GM23338 (cell line): Measurements from ENCODE around the gene MRPL20. TPM values are rescaled to one million over a fixed set of nuclear protein-coding genes. Genes with fewer than 3 reads are reported as not detected.

Source experiments
- ATAC-seq: fragments of 200-7000 bp; cut with Tn5 transposase; 3 replicates; pipeline ENCODE4 v1.9.1; 2020
- DNase-seq: peaks from one replicate; pipeline ENCODE4 v3.0.0-alpha.2; 2015; ENCODE audit warnings: low spot score
- H2AFZ ChIP-seq: fragments of 200-600 bp; sonication (generic); 2 replicates; pipeline ENCODE4 v1.8.0; 2016; ENCODE audit warnings: antibody characterized with exemption, mild to moderate bottlenecking, moderate library complexity
- H3F3A ChIP-seq: fragments of 200-600 bp; sonication (generic); replicated peaks from 2 replicates; pipeline ENCODE4 v1.8.0; 2017; ENCODE audit warnings: antibody characterized with exemption, mixed run types, low read depth
- H3K27ac ChIP-seq: fragments of 200-600 bp; sonication (generic); 2 replicates; pipeline ENCODE4 v1.6.1; 2016; ENCODE audit warnings: low read depth
- H3K27me3 ChIP-seq: fragments of 200-600 bp; sonication (generic); 2 replicates; pipeline ENCODE4 v1.8.0; 2016; ENCODE audit warnings: mild to moderate bottlenecking, mixed run types, moderate library complexity; ENCODE audit not compliant: insufficient read depth
- H3K36me3 ChIP-seq: fragments of 200-600 bp; sonication (generic); 2 replicates; pipeline ENCODE4 v1.8.0; 2016; ENCODE audit warnings: mild to moderate bottlenecking; ENCODE audit not compliant: insufficient read depth
- H3K4me1 ChIP-seq: fragments of 200-600 bp; sonication (generic); 2 replicates; pipeline ENCODE4 v1.8.0; 2016; ENCODE audit warnings: mild to moderate bottlenecking, moderate library complexity; ENCODE audit not compliant: insufficient read depth
- H3K4me2 ChIP-seq: fragments of 200-600 bp; sonication (generic); 2 replicates; pipeline ENCODE4 v1.7.1; 2017; ENCODE audit warnings: mixed run types
- H3K4me3 ChIP-seq: fragments of 200-600 bp; sonication (generic); 2 replicates; pipeline ENCODE4 v1.6.1; 2016; ENCODE audit warnings: mixed run types
- H3K79me2 ChIP-seq: fragments of 200-600 bp; sonication (generic); replicated peaks from 2 replicates; pipeline ENCODE4 v1.8.0; 2017; ENCODE audit warnings: mild to moderate bottlenecking; ENCODE audit not compliant: insufficient read depth
- H3K9me2 ChIP-seq: fragments of 200-600 bp; sonication (generic); 2 replicates; pipeline ENCODE4 v1.8.0; 2017; ENCODE audit not compliant: insufficient read depth
- H4K20me1 ChIP-seq: fragments of 200-600 bp; sonication (generic); replicated peaks from 2 replicates; pipeline ENCODE4 v1.8.0; 2017; ENCODE audit warnings: mild to moderate bottlenecking; ENCODE audit not compliant: insufficient read depth
- H3K27ac Mint-ChIP-seq: 2 replicates; pipeline ENCODE4 v1.8.0; 2020; ENCODE audit warnings: inconsistent platforms, mild to moderate bottlenecking, moderate library complexity, mixed read lengths
- H3K27me3 Mint-ChIP-seq: 3 replicates; pipeline ENCODE4 v1.8.0; 2022; ENCODE audit warnings: low read depth, mild to moderate bottlenecking, moderate library complexity, mixed read lengths, inconsistent platforms; ENCODE audit not compliant: insufficient read depth, poor library complexity
- H3K36me3 Mint-ChIP-seq: 3 replicates; pipeline ENCODE4 v1.8.0; 2021; ENCODE audit warnings: low read depth, mild to moderate bottlenecking, inconsistent platforms, moderate library complexity, mixed read lengths
- H3K4me1 Mint-ChIP-seq: 3 replicates; pipeline ENCODE4 v1.8.0; 2020; ENCODE audit warnings: mild to moderate bottlenecking, inconsistent platforms, mixed read lengths
- H3K4me3 Mint-ChIP-seq: 3 replicates; pipeline ENCODE4 v1.8.0; 2021; ENCODE audit warnings: moderate library complexity, mild to moderate bottlenecking, inconsistent platforms, mixed read lengths
- H3K9me3 Mint-ChIP-seq: 3 replicates; pipeline ENCODE4 v1.8.0; 2020; ENCODE audit warnings: moderate library complexity, mild to moderate bottlenecking, inconsistent platforms, mixed read lengths
- CTCF ChIP-seq, 2 experiments: fragments of 200-600 bp in 1 of 2; sonication (generic) in 1 of 2; conservative IDR thresholded peaks; 2 replicates each; pipeline versions ENCODE4 v1.5.1 to v1.6.1; 2016 to 2017; ENCODE audit warnings: antibody characterized with exemption in 2 of 2, low read depth in 2 of 2, mild to moderate bottlenecking in 2 of 2, moderate library complexity in 1 of 2
- JUNB ChIP-seq: IDR thresholded peaks from one replicate; pipeline ENCODE4 v1.6.1; 2016; ENCODE audit warnings: antibody characterized with exemption; ENCODE audit not compliant: unreplicated experiment
- POLR2AphosphoS5 ChIP-seq: IDR thresholded peaks from 2 replicates; pipeline ENCODE4 v1.6.1; 2016; ENCODE audit warnings: antibody characterized with exemption, low read depth
- STAT1 ChIP-seq: IDR thresholded peaks from one replicate; pipeline ENCODE4 v1.6.1; 2016; ENCODE audit warnings: antibody characterized with exemption; ENCODE audit not compliant: unreplicated experiment
- ZNF331 ChIP-seq: fragments of 250-450 bp; sonication (Bioruptor Pico); IDR thresholded peaks from 2 replicates; pipeline ENCODE4 v1.5.0; 2020; ENCODE audit warnings: low read depth, mild to moderate bottlenecking, moderate library complexity
- polyA plus RNA-seq: library from polyadenylated mRNA; unstranded; fragments of >200 nt; fragmentation: Nextera tagmentation; extraction: Ambion mirVana; gene quantifications from 2 replicates; pipeline ENCODE4 v1.2.1, GENCODE V29; 2016
- total RNA-seq: library from RNA; depleted of rRNA; stranded (reverse); fragments of >200 nt; shearing (Covaris generic); gene quantifications from 2 replicates; pipeline ENCODE4 v1.2.3, GENCODE V29; 2014
- TF ChIP-seq, protein P1 (sequence below): fragments of 250-450 bp; sonication (Bioruptor Pico); IDR thresholded peaks from 2 replicates; pipeline ENCODE4 v1.5.0; 2020; ENCODE audit warnings: mild to moderate bottlenecking, moderate library complexity

Gene MRPL20
- total and polyA plus RNA-seq, 2 experiments from 2014 or later = 173 to 319 TPM

DNA sequence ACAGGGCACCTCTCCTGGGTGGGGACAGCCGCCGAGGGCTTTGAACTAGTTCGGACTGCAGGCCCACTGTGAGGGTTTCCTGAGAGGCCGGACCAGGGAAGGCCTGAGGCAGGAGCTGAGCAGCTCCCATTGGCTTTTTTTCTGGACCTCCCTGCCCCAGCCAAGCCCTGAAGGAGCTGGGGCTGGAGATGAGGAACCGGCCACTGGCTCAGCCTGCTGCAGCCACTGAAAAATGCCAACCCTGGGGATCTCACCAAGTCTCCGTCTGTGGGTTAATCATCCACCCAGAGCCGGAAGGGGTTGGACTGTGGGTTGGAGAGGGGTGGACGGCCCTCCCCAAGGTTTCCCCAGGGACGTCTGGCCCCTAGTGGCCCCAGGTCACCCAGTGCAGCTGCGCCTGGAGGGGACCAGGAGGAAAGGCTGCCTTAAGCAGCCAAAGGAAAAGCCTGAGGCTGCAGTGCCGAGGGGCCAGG is 30.8 kb upstream of the MRPL20 start (continued):
- TF ChIP-seq, protein P1, sequence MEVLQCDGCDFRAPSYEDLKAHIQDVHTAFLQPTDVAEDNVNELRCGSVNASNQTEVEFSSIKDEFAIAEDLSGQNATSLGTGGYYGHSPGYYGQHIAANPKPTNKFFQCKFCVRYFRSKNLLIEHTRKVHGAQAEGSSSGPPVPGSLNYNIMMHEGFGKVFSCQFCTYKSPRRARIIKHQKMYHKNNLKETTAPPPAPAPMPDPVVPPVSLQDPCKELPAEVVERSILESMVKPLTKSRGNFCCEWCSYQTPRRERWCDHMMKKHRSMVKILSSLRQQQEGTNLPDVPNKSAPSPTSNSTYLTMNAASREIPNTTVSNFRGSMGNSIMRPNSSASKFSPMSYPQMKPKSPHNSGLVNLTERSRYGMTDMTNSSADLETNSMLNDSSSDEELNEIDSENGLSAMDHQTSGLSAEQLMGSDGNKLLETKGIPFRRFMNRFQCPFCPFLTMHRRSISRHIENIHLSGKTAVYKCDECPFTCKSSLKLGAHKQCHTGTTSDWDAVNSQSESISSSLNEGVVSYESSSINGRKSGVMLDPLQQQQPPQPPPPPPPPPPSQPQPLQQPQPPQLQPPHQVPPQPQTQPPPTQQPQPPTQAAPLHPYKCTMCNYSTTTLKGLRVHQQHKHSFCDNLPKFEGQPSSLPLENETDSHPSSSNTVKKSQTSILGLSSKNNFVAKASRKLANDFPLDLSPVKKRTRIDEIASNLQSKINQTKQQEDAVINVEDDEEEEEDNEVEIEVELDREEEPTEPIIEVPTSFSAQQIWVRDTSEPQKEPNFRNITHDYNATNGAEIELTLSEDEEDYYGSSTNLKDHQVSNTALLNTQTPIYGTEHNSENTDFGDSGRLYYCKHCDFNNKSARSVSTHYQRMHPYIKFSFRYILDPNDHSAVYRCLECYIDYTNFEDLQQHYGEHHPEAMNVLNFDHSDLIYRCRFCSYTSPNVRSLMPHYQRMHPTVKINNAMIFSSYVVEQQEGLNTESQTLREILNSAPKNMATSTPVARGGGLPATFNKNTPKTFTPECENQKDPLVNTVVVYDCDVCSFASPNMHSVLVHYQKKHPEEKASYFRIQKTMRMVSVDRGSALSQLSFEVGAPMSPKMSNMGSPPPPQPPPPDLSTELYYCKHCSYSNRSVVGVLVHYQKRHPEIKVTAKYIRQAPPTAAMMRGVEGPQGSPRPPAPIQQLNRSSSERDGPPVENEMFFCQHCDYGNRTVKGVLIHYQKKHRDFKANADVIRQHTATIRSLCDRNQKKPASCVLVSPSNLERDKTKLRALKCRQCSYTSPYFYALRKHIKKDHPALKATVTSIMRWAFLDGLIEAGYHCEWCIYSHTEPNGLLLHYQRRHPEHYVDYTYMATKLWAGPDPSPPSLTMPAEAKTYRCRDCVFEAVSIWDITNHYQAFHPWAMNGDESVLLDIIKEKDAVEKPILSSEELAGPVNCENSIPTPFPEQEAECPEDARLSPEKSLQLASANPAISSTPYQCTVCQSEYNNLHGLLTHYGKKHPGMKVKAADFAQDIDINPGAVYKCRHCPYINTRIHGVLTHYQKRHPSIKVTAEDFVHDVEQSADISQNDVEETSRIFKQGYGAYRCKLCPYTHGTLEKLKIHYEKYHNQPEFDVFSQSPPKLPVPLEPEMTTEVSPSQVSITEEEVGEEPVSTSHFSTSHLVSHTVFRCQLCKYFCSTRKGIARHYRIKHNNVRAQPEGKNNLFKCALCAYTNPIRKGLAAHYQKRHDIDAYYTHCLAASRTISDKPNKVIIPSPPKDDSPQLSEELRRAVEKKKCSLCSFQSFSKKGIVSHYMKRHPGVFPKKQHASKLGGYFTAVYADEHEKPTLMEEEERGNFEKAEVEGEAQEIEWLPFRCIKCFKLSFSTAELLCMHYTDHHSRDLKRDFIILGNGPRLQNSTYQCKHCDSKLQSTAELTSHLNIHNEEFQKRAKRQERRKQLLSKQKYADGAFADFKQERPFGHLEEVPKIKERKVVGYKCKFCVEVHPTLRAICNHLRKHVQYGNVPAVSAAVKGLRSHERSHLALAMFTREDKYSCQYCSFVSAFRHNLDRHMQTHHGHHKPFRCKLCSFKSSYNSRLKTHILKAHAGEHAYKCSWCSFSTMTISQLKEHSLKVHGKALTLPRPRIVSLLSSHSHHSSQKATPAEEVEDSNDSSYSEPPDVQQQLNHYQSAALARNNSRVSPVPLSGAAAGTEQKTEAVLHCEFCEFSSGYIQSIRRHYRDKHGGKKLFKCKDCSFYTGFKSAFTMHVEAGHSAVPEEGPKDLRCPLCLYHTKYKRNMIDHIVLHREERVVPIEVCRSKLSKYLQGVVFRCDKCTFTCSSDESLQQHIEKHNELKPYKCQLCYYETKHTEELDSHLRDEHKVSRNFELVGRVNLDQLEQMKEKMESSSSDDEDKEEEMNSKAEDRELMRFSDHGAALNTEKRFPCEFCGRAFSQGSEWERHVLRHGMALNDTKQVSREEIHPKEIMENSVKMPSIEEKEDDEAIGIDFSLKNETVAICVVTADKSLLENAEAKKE (CRISPR knock-in tag) = no peak
- TF ChIP-seq STAT1 = no peak

- no peak overlapping the region for H3K4me3 ChIP-seq
- ATAC-seq (no peak), DNase-seq (no peak)
- no peak overlapping the region for H3K4me2 ChIP-seq
- Mint-ChIP-seq H3K27ac (no peak overlapping the region), H3K9me3 (no peaks in the 10 kb centered on the region), H3K4me3 (peak overlapping the region; percentile 83; the same call in 1 of the 3 replicates), H3K27me3 (peaks cover 12% of the 10 kb centered on the region), H3K4me1 (peaks cover 21% of the 10 kb centered on the region), H3K36me3 (peaks cover 4% of the 10 kb centered on the region; the same call in 2 of the 3 replicates)
- H3K27me3 ChIP-seq = no peaks in the 10 kb centered on the region
- H3K27ac ChIP-seq = no peak overlapping the region
- no peaks in the 10 kb centered on the region for H3K9me2 ChIP-seq
- 0 out of 2 replicates have a peak, but pooled peaks cover 2% of the 10 kb centered on the region for H3K79me2 ChIP-seq
- peaks cover 26% of the 10 kb centered on the region for H3K4me1 ChIP-seq
- H3F3A ChIP-seq = peaks cover 17% of the 10 kb centered on the region
- no peaks in the 10 kb centered on the region for H3K36me3 ChIP-seq
- H4K20me1 ChIP-seq = no peaks in the 10 kb centered on the region
- no peak overlapping the region for H2AFZ ChIP-seq
- TF ChIP-seq POLR2AphosphoS5 = no peak
- no peak for TF ChIP-seq CTCF (conservative IDR thresholded peaks at IDR 0.05; ENCODE audit: low read depth in 2 of 2)
- no peak for TF ChIP-seq ZNF331
- TF ChIP-seq JUNB = no peak
- TF ChIP-seq STAT1 = no peak
- TF ChIP-seq, protein P1 (CRISPR knock-in tag) = no peak
These were observed 30.2 kb upstream of the MRPL20 start for GRCh38 chr1:1437033-1437903.
